SK-N-SH (cell line): ENCODE data around the gene DNAH14.

ENCODE experiments used
- EP300 ChIP-seq, 2 experiments: IDR thresholded peaks; 2 replicates each; pipeline versions ENCODE4 v1.4.0 to v1.6.1; 2012; ENCODE audit warnings: borderline replicate concordance in 1 of 2, low read depth in 1 of 2, low read length in 1 of 2
- MEF2A ChIP-seq: IDR thresholded peaks from 2 replicates; pipeline ENCODE4 v1.4.0; 2012; ENCODE audit warnings: low read depth, borderline replicate concordance
- MXI1 ChIP-seq: IDR thresholded peaks from 2 replicates; pipeline ENCODE4 v1.6.1; 2012; ENCODE audit warnings: mild to moderate bottlenecking, low read depth, low read length, improper control_type of control experiment
- NFIC ChIP-seq: IDR thresholded peaks from 2 replicates; pipeline ENCODE4 v1.4.0; 2012; ENCODE audit warnings: borderline replicate concordance
- POLR2AphosphoS5 ChIP-seq: IDR thresholded peaks from 2 replicates; pipeline ENCODE4 v1.6.1; 2012; ENCODE audit warnings: low read depth, low read length
- RAD21 ChIP-seq: IDR thresholded peaks from 2 replicates; pipeline ENCODE4 v1.6.1; 2012; ENCODE audit warnings: mild to moderate bottlenecking, low read length
- SIN3A ChIP-seq: IDR thresholded peaks from 2 replicates; pipeline ENCODE4 v1.6.1; 2012; ENCODE audit warnings: low read depth, mild to moderate bottlenecking, low read length, moderate library complexity, borderline replicate concordance
- TF ChIP-seq, protein P1 (sequence below): fragments of 200-600 bp; sonication (generic); IDR thresholded peaks from 2 replicates; pipeline ENCODE4 v1.6.1; 2017; ENCODE audit warnings: antibody characterized with exemption, mild to moderate bottlenecking, moderate library complexity
- TF ChIP-seq, protein P2 (sequence below): IDR thresholded peaks from 2 replicates; pipeline ENCODE4; 2012
- TF ChIP-seq, protein P3 (sequence below): IDR thresholded peaks from 2 replicates; pipeline ENCODE4 v1.6.1; 2012; ENCODE audit warnings: mild to moderate bottlenecking, low read depth, low read length, moderate library complexity

DNA sequence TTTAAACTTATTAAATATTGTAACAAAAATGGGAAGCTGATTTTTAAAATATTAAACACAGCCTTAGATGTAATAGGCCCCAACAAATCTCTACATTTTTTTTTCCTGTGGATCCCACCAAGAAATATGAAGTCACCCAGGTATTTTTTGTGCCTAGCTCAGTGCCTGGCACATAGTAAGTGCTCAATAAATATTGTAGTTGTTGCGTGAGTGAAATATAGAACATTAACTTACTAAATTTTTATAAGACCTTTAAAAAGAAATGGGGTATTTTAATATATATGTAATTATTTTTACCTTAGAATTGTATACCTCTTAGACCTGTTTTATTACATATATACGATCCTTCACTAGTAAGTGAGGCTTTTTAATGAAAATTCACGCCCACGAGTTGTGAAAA lies 569 bp upstream of the DNAH14 start:
- TF ChIP-seq, protein P1, sequence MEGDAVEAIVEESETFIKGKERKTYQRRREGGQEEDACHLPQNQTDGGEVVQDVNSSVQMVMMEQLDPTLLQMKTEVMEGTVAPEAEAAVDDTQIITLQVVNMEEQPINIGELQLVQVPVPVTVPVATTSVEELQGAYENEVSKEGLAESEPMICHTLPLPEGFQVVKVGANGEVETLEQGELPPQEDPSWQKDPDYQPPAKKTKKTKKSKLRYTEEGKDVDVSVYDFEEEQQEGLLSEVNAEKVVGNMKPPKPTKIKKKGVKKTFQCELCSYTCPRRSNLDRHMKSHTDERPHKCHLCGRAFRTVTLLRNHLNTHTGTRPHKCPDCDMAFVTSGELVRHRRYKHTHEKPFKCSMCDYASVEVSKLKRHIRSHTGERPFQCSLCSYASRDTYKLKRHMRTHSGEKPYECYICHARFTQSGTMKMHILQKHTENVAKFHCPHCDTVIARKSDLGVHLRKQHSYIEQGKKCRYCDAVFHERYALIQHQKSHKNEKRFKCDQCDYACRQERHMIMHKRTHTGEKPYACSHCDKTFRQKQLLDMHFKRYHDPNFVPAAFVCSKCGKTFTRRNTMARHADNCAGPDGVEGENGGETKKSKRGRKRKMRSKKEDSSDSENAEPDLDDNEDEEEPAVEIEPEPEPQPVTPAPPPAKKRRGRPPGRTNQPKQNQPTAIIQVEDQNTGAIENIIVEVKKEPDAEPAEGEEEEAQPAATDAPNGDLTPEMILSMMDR = no peak
- TF ChIP-seq MXI1 (no peak), SIN3A (no peak), EP300 (IDR thresholded peaks at IDR 0.05; ENCODE audit: borderline replicate concordance in 1 of 2, low read depth in 1 of 2, low read length in 1 of 2) (no peak), MEF2A (no peak), NFIC (no peak), RAD21 (no peak), POLR2AphosphoS5 (no peak)
- TF ChIP-seq, protein P2, sequence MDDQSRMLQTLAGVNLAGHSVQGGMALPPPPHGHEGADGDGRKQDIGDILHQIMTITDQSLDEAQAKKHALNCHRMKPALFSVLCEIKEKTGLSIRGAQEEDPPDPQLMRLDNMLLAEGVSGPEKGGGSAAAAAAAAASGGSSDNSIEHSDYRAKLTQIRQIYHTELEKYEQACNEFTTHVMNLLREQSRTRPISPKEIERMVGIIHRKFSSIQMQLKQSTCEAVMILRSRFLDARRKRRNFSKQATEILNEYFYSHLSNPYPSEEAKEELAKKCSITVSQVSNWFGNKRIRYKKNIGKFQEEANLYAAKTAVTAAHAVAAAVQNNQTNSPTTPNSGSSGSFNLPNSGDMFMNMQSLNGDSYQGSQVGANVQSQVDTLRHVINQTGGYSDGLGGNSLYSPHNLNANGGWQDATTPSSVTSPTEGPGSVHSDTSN = no peak
- TF ChIP-seq, protein P3, sequence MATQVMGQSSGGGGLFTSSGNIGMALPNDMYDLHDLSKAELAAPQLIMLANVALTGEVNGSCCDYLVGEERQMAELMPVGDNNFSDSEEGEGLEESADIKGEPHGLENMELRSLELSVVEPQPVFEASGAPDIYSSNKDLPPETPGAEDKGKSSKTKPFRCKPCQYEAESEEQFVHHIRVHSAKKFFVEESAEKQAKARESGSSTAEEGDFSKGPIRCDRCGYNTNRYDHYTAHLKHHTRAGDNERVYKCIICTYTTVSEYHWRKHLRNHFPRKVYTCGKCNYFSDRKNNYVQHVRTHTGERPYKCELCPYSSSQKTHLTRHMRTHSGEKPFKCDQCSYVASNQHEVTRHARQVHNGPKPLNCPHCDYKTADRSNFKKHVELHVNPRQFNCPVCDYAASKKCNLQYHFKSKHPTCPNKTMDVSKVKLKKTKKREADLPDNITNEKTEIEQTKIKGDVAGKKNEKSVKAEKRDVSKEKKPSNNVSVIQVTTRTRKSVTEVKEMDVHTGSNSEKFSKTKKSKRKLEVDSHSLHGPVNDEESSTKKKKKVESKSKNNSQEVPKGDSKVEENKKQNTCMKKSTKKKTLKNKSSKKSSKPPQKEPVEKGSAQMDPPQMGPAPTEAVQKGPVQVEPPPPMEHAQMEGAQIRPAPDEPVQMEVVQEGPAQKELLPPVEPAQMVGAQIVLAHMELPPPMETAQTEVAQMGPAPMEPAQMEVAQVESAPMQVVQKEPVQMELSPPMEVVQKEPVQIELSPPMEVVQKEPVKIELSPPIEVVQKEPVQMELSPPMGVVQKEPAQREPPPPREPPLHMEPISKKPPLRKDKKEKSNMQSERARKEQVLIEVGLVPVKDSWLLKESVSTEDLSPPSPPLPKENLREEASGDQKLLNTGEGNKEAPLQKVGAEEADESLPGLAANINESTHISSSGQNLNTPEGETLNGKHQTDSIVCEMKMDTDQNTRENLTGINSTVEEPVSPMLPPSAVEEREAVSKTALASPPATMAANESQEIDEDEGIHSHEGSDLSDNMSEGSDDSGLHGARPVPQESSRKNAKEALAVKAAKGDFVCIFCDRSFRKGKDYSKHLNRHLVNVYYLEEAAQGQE = no peak
